GM21390 (cell line): ENCODE measurements around the gene SPOCK1.

Experiments used
- ATAC-seq: cut with Tn5 transposase; IDR thresholded peaks from one replicate; pipeline ENCODE4 v1.9.1; 2021; ENCODE audit not compliant: unreplicated experiment

SPOCK1 gene

DNA sequence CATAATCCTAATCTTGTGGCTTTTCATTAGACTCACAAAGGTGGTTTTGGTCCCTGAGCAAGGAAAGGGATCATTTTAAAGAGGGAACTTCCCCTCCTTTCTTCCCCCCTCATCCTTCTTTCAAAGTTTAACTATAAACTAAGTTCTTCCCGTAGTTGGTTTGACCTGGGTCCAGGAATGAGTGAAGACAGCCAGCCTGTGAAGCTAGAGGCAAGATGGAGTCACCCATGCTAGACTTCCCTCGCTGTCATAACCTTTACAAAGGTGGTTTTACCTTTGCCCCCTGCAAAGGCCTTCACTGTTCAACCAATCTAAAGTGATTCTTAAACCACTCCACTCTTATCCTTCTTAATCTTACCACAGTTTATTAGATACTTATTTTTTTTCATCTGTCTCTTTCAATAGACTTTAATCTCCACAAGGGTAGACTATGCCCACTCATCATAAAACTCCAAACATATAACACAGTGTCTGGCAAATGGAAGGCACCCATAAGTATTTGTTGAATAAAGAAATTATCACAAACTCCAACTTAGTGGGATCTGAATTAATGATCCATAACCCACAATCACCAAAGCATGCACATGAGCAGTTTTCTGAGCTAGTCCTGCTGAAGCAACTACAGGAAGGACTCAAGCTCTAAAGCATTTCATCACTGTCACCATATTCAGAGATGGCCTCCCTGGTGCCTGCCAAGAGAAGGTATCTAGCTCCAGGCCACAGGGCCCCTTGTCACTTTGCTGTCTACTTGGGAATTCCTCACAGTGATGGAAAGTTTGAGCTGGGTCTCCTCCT lies 369.0 kb downstream of the SPOCK1 start:
- no peak for ATAC-seq

DNA sequence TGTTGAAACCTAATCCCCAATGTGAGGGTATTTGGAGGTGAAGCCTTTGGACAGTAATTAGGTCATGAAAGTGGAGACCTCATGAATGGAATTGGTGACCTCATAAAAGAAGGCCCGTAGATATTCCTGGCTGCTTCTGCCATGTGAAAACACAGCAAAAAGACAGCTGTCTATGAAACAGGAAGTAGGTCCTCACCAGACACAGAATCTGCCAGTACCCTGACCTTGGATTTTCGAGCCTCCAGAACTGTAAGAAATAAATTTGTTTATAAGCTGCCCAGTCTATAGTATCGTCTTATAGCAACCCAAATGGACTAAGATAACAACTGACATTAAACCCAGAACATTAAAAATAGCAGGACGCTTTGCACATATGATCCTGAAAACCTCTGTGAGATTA lies 371.1 kb downstream of the SPOCK1 start:
- no peak for ATAC-seq

DNA sequence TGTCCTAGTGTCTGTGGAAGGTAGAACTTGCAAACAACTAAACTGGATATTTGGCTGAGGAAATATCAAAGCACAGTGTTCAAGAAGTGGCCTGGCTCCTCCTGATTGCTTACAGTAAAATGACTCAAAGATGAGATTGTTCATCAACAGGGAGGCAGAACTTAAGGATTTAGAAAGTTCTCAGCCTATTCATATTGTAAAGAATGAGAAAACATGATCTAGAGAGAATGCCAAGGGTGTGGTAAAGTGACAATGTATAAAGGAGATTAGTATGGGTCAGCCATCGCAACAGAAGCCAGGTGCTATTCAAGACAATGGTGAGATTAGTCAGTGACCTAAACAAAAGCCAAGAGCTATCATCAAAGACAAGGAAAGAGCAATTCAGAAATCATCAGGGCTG lies 372.3 kb downstream of the SPOCK1 start:
- ATAC-seq = no peak

DNA sequence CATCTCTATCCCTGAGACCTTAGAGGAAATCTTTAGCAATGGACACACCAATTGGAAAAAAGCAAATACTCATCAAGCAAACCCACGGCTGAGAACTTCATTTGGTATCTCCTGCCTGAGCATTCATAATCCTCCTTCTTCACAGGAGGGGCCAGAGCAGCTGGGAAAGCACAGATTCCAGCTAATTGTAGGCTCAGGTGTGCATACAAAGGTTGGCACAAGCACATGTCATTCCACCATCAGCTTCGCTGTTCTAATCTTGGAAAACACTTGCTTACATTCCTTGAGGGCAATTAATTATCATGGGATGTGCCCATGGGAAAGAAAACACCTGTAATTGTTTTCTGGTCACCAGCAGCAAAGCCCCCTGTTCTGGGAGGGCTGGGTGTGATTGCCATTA lies 376.6 kb downstream of the SPOCK1 start:
- ATAC-seq = no peak

DNA sequence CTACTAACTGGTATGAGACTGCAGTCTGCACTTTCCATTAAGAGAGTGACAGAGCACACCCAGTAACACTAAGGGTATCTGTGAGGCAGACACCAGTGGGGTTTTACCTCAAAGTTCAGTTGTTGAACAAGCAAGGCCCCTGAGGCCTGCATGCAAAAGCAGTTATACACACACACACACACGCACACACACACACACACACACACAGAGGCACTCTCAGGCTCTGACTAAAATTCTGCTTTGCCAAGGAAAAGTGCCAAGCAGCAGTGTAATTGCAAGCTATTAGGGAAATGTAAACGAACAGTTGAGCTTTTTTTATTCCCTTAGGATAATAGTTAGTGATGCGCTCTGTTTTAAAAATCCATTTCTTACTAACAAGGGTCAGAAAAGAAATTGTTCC lies 377.1 kb downstream of the SPOCK1 start:
- no peak for ATAC-seq

DNA sequence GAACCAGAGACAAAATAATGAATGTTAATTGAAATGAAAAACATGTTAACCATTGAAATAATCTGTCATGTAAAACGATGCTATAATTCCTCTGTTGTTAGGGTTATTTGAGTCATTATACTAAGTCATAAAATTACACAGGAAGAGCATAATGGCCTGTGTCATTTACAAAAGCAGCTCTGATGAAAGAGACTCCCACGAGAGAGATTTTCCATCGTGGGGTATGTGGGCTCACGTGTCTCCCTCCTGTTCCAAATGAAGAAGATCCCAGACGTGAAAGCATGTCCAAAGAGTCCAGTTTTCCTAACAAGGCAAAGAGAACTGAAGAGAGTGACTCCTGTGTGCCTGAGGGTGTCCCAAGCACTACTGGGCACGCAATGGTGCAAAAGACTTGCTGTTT lies 379.8 kb downstream of the SPOCK1 start:
- ATAC-seq = no peak

DNA sequence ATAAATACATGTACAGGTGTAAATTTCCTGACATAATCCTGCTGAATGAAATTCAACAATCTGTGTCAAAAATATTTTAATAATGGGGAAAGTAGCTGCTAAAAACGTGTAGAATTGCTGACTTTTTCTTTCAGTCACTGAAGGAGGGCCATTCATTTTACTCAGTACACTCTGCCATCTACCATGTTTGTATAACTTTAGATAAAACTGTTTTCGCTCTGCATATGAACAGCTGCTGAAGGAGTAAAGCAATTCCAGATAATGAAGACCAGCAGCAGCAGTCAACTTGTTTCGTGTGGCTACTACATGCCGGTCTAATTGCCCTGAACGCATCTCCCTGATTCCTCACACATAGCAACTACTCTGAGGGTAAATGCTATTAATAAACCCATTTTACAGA lies 380.5 kb downstream of the SPOCK1 start:
- no peak for ATAC-seq

DNA sequence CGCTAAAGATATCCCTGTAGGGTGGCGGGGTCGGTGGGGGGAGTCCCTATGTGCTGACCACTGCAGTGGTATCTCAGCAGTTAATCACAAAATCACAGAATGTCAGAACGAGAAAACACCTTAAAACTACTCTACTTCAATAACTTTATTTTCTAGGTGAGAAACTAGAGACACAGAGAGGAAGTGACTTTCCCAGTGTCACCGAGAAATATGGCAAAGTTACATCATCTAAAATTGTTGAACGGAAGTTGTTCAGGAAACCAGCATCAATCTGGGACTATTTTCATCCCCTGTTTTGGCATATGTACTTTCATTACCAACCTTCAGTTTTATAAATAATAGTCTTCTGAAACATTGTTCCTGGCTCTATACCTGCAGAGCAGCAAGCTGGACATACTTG lies 384.0 kb downstream of the SPOCK1 start:
- ATAC-seq = no peak

DNA sequence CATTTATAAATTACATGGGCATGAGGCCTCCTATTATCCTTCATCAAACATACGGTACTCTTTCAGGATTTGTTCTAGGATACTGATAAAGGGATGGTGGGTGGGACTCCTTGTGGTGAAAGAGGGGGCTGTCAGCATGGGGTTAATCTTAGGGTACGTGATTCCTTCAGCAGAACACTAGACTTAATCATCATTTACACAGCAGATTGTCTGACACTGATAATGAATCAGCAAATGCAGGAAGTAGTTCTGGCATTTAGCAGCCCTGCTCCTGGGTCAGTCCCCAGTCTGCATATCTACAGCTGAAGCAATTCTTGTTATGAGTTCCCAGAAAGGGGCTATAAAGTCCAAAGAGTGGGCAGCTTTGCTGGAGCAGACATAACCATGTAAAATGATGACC lies 384.6 kb downstream of the SPOCK1 start:
- no peak for ATAC-seq

DNA sequence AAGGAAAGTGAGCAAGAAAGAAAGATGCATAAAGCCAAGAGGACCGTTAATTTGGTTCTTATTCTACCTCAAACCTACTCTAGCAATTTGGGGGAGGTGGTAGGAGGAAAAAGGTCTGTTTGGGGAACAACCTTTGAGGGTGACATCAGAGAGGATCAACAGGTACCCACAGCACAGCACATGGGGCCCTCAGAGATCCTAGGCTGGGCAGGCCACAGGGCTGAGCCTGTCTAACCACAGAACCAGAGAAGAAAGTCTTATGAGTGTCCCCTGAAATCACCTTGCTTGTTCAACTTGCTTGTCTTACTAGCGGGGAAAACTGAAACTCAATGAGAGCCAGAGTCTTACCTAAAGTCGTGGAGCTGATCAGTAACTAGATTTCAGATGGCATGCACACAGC lies 385.2 kb downstream of the SPOCK1 start:
- no peak for ATAC-seq

DNA sequence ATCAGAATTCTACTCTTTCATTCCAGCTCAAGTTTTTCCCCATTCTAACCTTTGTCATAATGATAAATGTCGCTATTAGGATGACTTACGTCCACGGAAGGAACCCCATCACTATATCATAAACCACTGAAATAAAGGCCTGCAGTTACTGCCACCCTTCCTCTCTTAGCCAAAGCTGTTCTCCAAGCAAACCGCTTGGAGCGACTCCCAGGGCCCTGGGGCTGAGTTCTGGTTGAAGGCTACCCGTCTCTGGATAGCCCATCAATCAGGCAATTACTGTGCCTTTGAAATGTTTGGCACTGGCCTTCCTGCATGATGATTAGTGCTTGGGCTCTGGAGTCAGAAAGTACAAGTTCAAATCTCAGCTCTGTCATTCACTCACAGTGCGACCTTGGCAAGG lies 386.0 kb downstream of the SPOCK1 start:
- no peak for ATAC-seq

DNA sequence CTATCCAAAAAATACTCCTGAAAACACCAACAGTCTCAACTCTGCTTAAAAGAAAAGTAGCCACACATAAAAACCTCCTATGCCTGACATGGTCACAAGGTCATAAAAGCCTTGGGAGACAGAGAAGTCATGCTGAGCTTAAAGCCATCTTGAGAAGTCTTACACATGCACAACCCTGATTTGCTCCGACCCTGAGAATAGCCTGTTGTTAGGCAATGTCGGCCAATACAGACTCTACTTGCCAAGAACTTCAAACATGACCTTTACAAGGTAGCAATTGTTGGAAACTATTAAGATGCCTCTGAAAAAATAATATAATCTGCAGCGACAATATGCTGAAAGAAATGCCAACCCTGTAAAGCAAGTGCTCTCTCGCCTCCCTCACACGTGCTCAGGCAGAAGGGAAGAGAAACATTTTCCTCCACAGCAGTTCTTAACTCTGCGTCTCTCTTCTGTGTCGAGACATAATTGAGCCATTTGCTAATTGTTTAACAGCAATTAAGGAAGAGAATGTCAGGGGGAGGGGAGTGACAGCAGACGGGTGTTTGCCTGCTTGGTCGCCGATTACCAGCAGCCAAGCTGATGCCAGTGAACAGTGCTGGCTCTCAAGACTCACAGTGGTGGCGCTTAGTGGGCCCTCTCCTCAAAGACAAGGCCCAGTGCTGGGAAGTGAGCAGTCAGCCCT lies 393.6 kb downstream of the SPOCK1 start:
- ATAC-seq = no peak

DNA sequence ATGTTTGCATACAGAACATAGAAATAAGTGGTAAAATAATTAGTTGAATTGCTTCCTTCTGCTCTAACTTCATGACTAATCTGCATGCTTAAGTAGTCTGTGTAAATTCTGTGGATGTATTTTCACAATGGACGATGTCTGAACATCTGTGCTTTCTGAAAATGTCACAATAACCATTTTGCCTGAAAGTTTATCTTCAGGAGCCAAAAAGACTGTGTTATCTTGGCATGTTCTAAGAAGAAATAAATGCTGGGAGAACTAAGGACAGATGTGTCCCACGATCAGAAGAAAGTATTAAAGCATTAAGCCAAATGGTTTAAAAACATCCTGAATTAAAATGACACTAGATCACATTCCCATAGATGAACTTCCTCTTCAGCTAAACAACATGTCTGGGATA lies 397.6 kb downstream of the SPOCK1 start:
- ATAC-seq = no peak

DNA sequence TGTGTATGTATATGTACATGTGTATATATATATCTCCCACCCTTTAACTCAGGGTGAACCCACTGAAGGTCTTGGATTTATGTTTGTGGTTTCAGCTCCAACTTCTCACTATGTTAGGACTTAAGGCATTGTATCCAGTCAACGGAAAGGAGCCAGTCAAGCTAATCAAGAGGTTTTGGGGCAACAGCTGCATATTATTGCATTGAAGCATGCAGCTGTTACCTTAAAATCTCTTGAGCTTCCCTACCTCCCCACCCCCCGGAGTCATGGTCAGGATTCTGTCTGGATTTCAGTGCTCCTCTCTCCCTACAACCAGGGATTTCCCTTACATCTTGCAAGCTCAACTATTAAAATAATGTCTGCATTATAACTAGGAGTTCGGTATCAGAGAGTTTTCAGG lies 399.5 kb downstream of the SPOCK1 start:
- ATAC-seq = no peak

DNA sequence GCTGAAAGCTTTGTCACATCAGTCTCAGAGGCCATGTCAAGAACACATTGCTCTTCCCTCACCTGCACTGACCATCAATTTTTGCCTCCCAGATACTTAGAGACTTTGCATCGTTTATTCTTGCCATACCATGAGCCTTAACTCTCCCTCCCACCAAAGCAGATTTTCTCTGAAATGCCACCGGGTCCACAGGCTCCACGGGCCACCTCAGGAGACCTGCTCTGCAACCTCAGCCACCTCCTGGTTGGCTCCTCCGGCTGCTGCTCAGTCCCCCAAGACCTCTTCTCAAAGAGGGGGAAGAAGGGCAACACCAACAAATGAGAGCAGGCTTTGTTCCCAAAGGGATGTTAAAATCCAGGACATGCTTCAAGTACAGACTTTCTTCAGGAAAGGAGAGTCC lies 400.5 kb downstream of the SPOCK1 start:
- no peak for ATAC-seq

DNA sequence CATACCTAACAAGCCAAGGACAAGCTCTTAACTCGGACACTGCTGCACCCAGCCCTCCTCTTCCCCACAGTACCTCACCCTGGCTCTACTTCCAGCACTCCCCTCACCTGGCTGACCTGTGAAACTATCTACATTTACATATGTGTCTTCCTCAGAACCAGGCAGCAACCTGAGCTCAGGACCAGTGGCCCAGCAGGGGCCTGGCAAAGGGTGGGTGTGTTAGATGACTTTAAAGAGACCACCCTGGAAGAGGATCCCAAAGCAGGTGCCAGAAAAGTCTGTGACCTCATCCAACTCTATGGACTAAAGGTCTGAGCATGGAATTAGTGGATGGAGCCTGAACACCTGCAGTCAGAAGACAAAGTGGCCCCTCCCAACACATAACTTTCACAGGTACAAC lies 400.9 kb downstream of the SPOCK1 start:
- no peak for ATAC-seq

DNA sequence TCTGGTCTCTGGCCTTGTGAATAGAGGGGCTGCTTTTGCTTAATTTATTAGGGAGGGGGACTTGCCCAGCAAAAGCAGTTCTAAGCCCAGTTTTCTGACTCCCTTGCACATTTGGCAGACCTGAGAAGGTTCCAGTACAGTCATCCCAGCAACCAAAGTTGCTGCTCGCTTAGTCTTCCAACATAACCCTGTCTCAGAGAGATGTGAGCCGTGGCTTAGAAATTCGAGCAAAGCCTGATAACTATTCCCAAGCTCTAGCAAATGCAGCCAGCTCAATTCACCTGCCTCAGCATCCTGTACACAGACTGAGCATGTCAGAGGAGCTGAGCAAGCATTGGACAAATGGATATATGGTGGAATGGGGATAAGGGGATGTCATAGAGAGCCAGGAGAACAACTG lies 401.9 kb downstream of the SPOCK1 start:
- ATAC-seq = no peak

DNA sequence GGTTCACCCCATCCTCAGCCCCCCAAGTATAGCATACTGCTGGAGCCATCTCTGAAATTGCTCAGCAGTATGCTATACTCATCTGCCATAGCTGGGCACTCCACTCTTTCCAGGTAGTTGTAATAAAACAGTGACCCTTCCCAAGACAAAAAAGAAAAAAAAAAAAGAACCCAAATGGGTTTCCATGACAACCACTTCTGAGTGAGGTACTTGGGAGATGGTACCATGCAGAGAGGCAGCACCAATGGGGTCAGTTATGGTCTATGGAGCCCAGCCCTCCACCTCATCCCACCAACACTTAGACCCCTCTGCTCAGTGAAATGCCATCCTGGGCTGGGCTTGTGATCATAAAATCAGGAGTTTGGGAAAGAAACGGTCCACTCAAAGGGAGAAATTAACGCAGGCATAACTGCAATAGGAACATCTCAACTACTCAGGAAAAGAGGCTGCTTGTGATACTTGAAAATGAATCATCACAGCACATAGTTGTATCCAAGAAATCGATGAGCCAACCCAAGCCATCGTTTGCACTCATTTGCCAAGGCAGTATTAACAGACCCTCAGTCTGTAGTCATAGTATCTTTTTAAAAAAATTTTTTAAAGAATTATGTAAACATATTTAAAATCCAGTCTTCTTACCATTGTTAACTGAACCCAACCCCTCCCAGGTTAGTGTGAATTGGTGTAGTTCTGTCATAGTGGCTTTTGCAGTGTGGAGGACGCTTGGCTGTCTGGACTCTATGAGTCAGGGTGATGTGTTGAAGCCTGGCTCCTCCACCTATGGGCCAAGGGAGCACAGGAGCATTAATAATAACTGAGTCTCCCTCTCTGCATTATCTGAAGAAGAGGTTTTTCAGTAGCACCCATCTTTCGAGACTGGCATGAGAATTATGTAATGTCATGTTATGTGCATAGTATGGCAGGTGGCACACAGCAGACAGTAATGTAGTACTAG lies 402.7 kb downstream of the SPOCK1 start:
- ATAC-seq = no peak

DNA sequence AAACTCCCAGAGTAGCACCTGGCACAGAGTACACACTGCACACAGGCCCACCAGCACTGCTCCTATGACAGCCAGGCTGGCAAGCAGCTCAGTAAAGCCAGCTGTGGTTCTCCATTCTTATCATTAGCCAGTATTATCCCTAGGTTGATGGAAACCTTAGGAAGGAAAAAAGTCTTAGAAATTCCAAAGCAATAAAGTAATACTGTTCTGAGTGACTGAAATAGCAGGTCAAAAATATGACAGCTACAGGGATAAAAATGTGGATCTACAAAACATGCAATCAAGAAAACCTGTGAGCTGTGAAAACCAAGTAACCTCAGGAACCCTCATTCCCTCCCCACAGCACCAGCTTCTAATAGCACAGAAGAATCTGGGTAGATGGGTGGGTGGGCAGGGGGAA lies 403.5 kb downstream of the SPOCK1 start:
- no peak for ATAC-seq

DNA sequence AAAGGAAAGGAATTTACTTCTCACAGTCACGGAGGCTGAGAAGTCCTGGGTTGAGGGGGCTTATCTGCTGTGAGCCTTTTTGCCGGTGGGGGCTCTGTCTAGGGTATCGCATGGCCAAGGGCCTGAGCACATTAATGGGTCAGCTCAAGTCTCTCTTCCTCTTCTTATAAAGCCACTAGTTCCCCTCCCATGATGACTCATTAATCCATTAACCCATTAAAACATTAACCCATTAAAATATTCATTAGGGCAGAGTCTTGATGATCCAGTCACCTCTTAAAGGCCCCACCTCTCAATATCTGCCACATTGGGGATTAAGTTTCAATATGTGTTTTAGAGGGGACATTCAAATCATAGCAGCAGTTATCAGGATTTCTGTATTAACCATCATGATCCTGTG lies 406.3 kb downstream of the SPOCK1 start:
- no peak for ATAC-seq

DNA sequence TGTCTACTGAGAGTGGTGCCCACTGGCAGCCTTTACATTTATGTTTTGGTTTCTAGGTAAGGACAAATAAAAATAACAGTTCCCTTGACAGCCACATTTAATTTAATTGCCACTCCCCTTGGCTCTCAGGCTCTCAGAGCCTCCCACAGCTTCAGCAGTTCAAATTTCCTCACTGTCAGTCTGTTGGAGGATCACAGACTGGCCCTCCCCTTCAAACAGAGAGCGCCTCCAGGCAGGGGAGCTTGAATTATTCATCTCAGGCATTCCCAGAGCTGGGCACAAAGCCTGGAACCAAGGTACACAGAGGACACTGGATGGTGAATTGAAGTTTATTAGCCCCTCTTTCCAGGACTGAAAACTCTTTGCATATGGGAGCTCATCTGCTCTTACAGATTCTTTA lies 407.7 kb downstream of the SPOCK1 start:
- ATAC-seq = no peak

DNA sequence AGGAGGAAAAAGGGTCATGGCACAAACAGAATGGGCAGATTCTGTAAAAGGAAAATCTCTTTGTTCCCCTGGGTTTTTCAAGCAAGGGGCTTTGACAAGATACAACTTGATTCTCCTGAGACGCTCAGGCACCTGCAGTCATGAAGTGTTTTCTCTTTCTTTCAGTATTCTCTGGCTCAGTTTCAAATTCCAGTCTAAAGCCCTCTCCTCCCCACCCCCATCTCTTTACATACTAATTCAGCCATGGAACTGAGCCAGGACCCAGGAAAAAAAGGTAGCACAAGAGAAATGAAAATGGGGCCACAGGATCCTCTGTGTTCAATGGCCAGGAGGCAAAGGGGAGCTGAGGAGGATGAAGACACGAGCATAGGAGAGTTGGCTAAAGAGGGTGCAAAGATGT lies 408.4 kb downstream of the SPOCK1 start:
- no peak for ATAC-seq
